Activated CD8-positive, alpha-beta memory T cell treated with anti-CD3 and anti-CD28 coated beads, Interleukin-2, amount 50 U/mL, for 24 hours (primary cell): ENCODE measurements around the gene LDLRAD3.

ENCODE experiments used
- DNase-seq: peaks from one replicate; pipeline ENCODE4 v3.0.0-alpha.2; 2020; ENCODE audit errors: extremely low read depth

Gene LDLRAD3

DNA sequence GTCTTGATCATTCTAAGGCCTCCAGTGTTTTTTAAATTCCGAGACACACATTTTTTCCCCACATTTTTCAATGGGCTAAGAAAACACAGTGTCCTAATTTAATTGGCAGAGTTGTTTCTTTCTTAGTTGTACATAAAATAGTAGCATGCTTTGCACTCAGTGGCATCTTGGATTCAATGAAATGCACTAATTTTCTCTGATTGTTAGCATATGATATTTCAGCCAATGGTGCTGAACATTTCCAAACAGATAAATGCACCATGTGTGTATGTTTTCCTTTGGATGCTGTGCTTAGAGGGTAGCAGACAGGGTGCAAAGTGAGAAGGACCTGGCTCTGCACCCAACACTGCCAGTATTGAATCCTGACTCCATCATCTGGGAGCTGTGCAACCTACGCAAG lies 103.5 kb downstream of the LDLRAD3 start:
- DNase-seq = no peak

DNA sequence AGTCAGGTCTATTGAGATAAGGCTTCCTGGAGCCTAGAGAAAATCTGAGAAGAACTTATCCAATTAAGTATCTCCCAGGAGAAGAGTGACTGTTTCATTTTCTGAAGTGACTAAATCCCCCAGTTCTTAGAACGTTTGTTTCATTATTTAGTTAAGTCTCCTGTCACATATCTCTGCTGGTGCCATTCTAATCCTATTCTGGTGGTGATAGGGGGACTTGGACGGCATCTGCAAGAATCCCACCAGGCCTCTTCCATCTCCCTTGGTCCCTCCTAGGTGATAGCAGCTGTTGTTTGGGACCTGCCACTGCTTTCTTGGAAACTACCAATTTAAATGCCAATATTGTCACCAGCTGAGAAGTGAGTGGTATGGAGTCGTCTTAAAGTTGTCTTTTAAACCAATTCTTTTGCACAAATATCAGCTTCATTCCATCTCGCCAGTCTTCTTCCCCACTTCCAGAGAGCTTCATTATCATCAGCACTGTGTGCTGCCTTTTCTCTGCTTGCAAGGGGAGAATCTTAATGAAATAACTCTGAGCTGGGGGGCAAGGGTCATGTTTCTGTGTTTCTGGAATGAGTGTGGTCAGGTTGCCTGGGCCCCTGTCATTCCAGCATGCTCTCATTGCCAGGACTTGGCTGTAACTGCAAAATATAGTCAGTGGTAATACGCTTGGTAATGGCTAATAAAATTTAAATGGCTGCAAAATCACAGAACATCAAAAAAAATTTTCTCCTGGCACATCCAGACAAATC lies 104.8 kb downstream of the LDLRAD3 start:
- DNase-seq = no peak

DNA sequence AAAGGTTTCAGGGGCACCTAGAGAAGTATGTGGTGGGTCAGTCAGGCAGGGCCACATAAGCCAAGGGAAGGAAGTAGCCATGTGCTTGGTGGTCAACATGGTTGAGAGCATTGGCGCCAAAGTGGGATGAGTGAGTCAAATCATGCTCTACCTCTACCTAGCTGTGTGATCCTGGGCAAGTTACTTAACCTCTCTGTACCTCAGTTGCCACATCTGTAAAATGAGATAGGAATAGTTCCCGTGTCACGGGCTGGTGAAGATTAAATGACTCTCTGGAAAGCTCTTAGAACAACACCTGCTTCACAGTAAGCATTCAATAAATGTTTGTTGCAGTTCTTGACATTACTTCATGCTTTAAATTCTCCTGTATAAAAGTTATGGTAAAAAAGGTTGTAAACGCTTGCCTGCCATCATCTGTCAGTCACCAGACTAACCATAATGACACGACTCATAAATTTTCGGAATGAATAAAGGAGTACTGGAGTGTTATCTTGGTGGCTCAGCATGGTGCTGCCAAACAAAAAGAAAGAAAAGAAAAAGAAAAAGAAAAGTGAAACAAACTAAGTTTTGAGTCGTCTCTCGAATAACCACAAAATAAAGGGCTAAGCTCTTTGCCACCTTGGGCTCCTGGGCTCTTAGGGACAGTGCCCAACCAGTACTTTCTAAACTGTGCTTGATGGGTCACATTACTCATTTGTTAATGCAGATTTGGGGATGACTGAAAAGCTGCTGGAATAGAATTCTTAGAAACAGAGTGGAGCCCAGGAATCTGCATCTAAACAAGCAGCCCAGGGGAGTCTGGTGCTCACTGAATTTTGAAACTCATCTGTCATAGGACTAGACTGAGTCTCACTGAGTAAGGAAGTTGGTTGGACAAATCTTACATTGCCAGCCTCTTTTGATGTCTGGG lies 107.6 kb downstream of the LDLRAD3 start:
- DNase-seq = no peak

DNA sequence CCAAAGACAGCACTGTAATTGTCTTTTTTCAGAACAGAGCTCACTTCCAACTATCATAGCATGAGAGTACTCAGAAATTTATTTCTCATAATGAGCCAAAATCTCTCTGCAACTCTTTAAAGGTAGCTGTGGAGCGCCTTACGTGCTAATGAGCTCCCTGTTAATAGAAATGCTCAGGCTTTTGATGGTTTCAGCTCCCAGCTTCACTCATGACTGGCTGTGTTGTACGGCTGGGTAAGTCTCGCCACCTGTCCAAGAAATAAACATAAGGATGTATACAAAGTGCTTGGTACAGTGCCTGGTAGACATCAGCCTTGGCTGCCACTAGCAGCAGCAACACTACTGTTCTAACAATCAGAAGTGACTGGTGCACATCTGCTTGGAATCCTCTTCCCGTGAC lies 109.4 kb downstream of the LDLRAD3 start:
- no peak for DNase-seq

DNA sequence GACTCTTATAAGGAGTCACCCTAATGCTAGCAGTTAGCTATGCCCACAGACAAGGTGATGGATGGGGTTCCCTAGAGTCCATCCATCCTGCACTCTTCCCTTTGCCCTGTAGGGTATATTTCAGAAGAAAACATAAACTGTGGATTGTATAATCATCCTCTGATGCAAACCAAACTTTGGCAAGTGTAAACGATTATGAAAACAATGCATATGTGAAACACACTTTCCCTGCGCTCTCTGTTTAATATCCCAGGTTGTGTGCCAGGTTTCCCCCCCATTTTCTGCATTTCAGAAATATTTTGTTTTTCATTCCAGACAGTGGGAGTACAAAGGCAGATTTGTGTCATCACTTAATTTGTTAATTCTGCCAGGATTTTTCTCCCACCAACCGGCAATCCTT lies 110.0 kb downstream of the LDLRAD3 start:
- DNase-seq = no peak

DNA sequence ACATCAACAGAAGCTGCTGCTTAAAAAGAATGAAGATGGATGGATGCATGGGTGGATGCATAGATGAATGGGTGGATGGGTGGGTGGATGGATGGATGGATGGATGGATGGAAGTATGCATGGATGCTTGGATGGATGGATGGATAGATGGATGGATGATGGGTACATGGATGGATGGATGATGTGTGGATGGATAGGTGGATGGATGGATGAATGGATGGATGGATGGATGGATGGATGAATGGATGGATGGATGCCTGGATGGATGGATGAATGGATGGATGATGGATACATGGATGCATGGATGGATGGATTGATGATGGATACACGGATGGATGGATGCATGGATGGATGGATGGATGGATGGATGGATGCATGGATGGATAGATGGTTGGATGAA lies 110.8 kb downstream of the LDLRAD3 start:
- DNase-seq = no peak

DNA sequence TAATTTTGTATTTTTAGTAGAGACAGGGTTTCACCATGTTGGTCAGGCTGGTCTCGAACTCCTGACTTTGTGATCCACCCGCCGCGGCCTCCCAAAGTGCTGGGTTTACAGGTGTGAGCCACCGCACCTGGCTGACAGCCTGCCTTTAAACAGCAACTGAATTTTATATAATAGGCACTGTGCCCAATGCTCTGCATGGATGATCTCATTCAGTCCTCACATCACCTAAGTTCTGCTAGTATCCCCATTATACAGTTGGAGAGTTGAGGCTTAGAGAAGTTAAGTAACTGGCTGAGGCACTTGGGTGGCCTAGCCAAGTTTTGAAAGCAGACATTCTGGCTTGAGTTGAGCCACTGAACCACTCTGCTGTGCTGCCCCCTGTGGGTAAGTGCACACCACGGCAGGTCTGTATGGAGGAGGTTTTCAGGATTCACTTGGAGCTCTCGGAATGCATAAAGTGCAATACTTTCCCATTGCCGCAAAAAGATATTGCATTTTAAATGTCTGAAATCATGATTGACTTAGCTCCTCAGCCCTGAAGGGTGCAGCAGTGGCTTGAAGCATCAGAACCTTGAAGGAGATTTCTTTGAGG lies 112.4 kb downstream of the LDLRAD3 start:
- DNase-seq = no peak

DNA sequence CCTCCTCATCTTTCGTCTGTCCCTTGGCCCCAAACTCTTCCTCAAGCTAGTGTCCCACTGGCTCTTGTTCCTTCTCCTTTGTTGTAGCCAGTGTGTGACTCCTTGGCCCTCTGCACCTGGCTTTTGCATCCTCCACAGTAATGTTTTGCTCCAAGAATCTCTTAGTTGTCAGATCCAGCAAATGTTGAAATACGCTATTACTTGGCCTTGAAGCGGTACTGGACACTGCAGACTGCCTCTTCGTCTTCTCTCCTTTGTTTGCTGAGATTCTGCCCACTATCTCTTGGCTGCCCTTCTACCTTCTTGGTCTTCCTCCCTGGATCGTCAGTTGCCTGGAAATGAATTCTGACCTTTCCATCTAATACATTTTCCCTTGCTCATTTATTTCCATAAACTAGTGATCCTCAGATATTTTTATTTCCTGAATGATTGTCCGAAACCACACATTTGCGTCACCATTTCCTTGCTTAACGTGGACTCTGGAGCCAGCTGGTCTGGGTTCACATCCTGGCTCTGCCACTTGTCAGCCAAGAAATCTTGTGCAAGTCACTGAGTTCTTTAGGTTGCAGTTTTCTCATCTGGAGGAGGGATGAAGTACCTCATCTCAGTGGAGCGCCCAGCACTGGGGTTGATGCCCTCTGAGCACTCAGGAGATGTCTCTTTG lies 113.6 kb downstream of the LDLRAD3 start:
- DNase-seq = no peak

DNA sequence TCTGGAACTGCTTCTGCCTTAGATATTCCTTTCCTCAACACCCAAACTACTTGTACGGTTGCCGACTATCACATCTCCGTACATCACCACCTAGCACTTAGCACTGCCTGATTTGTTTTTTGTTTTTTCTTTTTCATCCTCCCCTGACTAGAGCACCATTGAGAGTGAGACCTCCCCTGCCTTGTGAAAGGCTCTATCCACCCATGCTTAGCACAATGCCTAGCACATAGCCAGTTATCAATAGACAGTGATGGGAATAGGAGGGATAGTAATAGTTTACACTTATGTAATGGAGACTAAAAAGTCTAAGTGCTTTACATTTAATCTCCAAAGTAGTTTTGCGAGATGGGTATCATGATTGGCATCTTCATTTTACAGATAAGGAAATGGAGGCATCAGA lies 115.8 kb downstream of the LDLRAD3 start:
- DNase-seq = no peak

DNA sequence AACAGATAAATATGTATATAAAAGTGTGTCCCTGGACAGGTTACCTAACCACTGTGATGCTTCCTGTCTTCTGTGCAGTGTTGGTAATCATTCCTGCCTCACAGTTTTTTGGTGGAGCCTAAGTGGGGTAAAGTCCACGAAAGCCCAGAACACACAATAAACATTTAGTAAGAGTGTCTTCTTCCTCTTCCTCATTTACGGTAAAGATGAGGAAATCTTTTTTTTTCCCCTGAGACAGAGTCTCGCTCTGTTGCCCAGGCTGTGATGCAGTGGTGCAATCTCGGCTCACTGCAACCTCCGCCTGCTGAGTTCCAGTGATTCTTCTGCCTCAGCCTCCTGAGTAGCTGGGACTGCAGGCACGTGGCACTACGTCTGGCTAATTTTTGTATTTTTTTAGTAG lies 117.1 kb downstream of the LDLRAD3 start:
- no peak for DNase-seq

DNA sequence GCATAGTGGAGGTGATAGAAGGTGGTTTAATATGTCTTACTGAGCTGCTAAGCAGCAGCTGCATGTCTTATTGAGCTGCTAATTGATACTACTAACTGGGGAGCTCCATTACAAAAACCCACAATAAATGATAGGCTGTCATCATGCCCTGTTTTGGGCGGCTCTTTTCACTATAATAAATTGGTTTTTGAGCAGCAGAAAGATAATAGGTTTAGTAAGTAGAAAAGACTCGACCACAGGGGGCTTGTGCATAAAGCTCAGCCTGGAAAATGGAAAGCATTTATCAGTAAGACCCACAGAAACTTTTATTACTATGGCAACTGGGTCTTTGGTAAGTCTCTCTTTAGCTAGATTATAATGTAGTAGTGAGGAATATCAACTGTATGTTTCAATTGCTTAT lies 117.6 kb downstream of the LDLRAD3 start:
- DNase-seq = no peak

DNA sequence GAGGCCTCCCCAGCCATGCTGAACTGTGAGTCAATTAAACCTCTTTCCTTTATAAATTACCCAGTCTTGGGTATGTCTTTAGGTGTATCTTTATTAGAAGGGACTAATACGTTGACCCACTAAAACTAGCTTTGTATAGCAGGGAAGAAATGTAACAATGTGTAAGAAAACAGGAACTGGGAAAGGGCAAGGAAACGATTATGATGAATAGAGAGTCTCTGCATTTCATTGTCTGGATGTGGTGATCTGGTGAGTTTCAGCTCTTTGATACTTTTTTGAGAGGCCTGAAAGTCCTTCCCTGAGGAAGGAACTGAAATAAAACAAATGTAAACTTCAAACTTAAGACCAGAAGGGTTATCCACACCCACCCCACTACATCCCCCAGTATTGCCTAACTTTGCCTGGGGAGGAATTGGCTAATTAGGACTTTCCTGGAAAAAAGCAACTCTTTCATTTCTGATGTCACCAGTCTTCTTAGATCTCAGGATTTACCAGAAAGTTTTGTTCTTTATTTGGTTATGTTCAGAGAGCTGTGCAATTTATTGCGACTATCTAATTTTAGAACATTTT lies 119.0 kb downstream of the LDLRAD3 start:
- no peak for DNase-seq

DNA sequence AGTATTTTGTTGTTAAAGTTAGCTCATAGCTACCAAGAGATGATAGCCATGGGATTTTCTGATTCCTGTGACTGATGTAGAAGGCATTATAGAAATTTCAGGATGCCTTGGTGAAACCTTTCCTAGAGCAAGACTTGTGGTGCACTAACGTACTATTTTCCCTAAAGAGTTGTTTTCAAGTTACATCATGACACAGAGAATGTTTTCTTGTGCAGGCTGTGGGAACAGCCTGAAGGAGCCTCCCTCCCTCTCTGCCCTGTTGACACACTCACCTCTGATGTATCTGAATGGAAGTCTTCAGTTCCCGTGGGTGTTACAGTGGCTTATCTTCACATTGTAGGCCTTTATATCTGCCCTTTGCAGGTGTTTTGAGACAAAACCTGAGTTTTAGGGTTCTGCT lies 121.6 kb downstream of the LDLRAD3 start:
- no peak for DNase-seq

DNA sequence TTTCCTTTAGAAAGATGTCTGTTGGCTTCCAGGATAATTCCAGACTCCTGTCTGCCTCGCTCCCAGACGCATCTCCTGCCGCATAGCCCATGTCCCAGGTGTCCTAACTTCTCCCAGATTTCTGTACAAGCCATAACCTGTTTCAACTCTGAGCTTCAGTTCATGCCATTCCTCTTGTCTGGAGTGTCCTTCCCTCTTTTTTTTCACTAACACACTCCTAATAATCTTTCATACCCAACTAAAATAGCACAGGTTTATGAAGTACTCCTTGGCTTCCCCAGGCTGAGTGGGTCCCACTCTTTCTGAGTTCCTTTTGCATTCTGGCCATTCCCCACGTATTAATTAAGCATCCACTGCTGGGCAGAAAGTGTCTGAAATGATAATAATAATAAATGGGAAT lies 123.0 kb downstream of the LDLRAD3 start:
- DNase-seq = no peak

DNA sequence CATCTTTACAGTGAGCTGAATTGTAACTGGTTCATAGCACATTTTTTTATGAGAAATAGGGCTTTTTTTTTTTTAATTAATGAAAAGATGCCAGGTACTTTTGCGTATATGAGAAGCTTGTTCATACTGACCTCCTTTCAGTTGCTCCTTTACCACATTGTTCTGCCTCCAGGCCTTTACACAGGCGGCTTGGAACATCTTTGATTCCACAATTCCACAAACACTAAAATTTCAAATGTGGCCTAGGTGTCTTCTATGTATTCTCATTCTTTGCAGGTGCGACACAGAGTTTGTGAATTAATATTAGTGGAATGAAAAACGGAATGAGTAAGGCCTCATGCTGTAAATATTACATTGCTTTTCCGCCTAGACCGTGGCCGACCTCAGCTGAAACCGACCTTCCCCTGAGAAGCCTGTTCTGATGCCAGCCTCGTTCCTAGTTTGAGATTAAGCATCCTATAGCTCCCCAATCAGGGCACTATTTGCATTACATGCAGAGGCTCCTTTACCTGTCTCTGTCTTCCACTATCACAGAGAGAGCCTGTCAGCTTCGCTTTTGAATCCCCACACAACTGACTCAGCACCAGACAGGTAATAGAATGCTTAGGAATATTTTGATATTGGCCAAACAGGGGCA lies 125.8 kb downstream of the LDLRAD3 start:
- no peak for DNase-seq

DNA sequence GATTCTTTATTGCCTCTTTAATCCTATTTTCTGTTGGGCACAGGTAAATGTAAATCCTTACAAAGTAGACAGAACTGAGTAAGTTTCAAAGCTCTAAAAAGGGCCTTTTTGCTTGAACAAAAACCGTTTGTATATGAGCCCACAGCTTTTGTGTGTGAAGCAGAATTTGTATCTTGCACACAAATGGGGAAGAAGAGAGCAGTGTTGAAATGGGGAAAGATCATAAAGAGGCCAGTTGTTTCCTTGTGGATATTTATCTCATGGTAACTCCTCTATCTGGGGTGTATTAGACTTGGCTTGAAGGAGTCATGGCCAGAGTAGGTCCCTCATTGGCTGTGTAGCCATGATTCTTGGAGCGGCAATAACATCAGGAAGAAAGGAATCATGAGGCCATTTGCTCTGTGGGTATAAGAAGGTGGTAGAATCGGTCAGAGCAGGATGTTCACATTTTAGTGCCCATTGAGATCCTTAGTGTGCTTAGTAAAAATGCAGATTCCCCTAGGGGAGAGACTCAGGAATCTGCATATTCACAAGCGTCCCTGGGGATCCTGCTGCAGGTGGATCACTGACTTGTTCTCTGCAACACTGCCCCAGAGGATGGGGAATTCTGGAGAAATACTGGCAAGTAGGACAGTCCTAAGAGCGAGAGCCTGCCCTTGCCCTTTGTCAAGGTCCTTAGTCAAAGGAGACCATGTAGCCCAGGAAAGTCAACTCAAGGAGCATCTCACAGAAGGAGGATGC lies 126.5 kb downstream of the LDLRAD3 start:
- DNase-seq = no peak

DNA sequence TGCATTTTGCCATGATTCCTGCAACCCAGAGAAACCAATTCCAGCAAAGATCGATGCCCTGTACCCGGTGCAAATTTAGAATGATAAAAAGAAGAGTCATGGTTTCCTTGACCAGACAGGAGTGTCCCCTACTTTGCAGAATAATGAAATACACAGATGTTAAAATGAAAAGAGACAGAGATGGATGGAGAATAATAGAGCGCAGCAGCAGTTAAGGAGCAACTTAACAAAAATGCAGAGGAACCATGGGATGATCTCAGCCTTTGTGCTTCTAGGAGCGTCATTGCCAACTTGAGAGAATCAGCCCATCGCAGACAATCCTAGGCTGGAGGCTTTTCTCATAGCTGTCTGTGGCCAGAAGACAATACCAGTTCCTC lies 127.1 kb downstream of the LDLRAD3 start:
- no peak for DNase-seq

DNA sequence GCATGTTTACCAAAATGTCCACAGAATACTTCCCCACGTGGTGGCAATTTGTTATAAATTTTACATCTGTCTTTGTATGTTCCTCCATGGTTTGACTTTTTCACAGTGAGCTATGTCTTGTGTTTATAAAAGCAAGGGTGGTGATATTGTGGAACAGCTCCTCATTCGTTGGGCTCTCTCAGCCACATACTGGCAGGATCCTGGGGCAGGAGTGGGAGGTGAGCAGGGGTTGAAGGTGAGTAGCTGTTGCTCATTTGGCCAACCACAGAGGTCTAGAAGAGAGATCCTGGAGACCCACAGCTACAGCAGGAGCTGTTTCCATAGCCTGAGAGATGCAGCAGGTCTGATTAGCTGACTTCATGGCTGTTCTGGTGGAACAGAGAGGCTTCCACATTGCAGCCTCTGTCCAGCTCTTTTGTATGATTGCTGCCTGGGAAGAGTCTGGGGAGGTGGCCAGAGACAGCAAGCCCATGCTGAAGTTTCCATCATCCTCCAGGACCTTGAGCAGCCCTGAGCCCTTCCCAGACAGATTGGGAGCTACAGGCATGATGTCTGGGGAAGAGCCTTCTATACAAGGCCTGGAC lies 128.1 kb downstream of the LDLRAD3 start:
- no peak for DNase-seq

DNA sequence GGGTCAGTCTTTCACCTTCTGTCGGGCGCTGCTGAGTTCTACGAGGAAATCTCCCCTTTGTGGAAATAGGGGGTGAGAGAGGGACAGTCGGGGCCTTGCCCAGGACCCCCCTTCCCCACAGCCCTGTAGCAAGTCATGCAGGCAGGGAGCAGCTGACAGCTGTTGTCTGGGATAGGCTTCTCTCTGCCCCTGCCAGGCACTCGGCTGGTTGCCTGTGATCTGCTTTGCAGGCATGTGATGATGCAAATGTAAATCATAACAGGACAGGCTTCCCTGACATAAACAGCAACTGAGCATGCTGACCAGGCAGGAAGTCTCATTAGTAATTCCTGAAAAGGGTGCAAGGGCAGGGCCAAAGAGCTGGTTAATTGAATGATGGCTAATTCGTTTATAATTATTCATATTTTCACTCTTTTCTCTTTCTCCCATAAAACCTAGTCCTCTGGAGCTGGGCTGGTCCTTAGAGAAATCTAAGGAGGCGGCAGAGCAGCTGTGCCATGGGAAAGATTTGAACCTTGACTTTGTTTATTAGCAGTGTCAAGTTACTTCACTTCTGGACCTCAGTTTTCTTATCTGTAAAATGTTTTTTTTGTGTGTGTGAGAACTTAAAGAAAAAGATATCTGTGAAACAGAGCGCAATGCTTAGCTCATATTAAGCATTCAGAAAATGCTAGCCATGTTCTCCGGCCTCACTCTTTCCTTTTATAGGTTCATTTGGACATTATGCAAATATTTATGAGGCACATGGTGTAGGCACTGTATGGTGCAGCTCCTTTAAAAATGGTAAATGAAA lies 129.7 kb downstream of the LDLRAD3 start:
- DNase-seq = no peak
